ENCODE results near the gene MEGF11.

DNA sequence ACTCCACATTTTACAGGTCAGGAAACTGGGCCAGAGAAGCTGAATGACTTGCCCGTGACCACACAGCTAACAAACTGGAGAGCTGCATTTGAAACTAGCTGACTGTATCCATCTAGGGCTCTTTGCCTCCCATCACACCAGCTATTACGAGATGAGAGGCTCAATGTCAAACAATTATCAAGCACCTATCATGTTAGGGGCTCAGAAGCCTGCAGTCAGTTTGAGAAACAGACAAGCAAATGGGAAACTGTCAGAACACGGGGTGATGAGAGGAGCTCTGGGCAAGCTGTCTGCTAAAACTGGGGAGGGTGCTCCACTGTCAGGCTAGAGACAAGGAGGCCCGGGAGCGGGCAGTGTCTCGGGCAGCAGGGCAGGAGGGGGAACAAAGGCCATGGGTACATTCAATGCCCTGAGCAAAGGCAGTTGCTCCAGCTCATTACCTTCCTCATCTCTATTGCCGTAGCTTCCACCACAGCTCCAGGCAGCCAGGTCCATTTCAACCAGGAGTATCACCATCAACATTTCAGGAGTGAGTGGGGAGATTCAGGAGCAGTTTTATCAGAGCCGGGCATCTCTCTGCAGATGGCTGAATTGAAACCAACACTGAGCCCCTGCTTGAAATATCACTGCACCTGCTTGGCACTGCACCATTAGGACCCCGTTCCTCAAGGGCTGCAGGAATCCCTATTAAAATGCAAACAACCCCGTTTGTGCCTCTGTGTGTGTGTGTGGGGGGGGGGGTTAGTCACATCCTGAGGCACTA lies 261.6 kb downstream of the MEGF11 start:
- TF ChIP-seq, protein P1, sequence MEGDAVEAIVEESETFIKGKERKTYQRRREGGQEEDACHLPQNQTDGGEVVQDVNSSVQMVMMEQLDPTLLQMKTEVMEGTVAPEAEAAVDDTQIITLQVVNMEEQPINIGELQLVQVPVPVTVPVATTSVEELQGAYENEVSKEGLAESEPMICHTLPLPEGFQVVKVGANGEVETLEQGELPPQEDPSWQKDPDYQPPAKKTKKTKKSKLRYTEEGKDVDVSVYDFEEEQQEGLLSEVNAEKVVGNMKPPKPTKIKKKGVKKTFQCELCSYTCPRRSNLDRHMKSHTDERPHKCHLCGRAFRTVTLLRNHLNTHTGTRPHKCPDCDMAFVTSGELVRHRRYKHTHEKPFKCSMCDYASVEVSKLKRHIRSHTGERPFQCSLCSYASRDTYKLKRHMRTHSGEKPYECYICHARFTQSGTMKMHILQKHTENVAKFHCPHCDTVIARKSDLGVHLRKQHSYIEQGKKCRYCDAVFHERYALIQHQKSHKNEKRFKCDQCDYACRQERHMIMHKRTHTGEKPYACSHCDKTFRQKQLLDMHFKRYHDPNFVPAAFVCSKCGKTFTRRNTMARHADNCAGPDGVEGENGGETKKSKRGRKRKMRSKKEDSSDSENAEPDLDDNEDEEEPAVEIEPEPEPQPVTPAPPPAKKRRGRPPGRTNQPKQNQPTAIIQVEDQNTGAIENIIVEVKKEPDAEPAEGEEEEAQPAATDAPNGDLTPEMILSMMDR (IDR thresholded peaks at IDR 0.05), result no peak
- no peak for TF ChIP-seq POLR2A (IDR thresholded peaks at IDR 0.05)
